ENCODE measurements around the gene IGSF5. TPM values are rescaled to one million over a fixed set of nuclear protein-coding genes. Genes with fewer than 3 reads are reported as not detected.

IGSF5 gene
- total RNA-seq, 4 donors from 2014 or later: not detected

DNA sequence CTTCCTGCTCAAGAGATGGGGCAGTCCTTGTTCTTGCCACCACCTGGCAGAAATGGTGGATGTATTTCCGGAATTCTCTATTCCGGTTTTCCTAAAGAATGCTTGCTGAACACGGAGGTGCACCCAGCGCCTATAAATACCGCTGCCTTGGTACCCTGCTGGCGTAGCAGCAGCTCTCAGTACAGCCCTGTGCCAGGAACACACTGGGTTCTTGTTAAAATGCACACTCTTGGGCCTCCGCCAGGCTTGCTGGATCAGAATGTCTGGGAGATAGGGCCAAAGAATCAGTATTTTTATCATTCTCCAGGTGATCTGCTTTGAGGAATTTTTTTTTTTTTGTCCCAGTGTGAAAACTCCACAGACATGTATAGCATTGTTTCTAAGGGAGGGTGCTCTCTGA lies 54.2 kb downstream of the IGSF5 start:
- no peak for TF ChIP-seq CTCF (IDR thresholded peaks at IDR 0.05 in 4 of 5, conservative IDR thresholded peaks at IDR 0.05 in 1 of 5)
- no peak for DNase-seq
- ATAC-seq: no peak
- no peaks in the 10 kb centered on the region for H3K4me1 ChIP-seq
- no peaks in the 10 kb centered on the region for H3K9me3 ChIP-seq
- H3K4me3 ChIP-seq: no peak overlapping the region
- H3K36me3 ChIP-seq: no peaks in the 10 kb centered on the region
- H3K27ac ChIP-seq: no peak overlapping the region
- in situ Hi-C loops (cut with MboI; ENCODE audit: low sequenced_read_pairs in 4 of 4) (no loop called here), intact Hi-C loops (cut with DNase I; ENCODE audit: low total_unique reads) (no loop called here)
- no peaks in the 10 kb centered on the region for H3K27me3 ChIP-seq

DNA sequence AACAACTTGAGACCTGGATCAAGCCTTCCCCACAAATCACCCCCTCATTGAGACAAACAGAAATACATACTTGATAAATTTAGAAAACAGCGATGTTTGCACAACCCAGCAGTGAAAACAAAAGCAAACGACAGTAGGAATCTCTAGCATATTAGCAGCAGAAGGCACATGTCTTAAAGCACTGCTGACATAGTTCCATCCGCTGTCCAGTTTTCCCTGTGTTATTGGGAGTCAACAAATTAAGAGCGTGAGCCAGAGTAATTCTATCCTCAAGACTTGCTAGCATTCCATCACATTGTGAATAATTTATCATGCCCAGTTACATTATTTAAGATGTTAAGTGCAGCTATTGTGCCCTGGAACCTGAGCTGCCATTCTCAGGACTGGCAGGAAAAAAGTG lies 55.3 kb downstream of the IGSF5 start:
- in situ Hi-C loops (cut with MboI; ENCODE audit: low sequenced_read_pairs in 4 of 4) (no loop called here), intact Hi-C loops (cut with DNase I; ENCODE audit: low total_unique reads) (no loop called here)
- DNase-seq: no peak
- Histone ChIP-seq H3K4me1 (no peaks in the 10 kb centered on the region), H3K4me3 (no peak overlapping the region), H3K9me3 (no peaks in the 10 kb centered on the region), H3K27me3 (no peaks in the 10 kb centered on the region), H3K36me3 (no peaks in the 10 kb centered on the region), H3K27ac (no peak overlapping the region)
- no peak for ATAC-seq
- TF ChIP-seq POLR2A (IDR thresholded peaks at IDR 0.05): no peak
- TF ChIP-seq CTCF (IDR thresholded peaks at IDR 0.05 in 4 of 5, conservative IDR thresholded peaks at IDR 0.05 in 1 of 5): no peak

GRCh38 chr21:39802217-39802616 lies 57.2 kb downstream of the IGSF5 start:
- Histone ChIP-seq H3K4me1 (no peaks in the 10 kb centered on the region), H3K27me3 (no peaks in the 10 kb centered on the region), H3K36me3 (no peaks in the 10 kb centered on the region), H3K4me3 (no peak overlapping the region), H3K27ac (no peak overlapping the region), H3K9me3 (no peaks in the 10 kb centered on the region)
- ATAC-seq: no peak
- TF ChIP-seq CTCF (IDR thresholded peaks at IDR 0.05 in 4 of 5, conservative IDR thresholded peaks at IDR 0.05 in 1 of 5) (no peak), POLR2A (IDR thresholded peaks at IDR 0.05) (no peak)
- no peak for DNase-seq
- intact Hi-C loops (cut with DNase I; ENCODE audit: low total_unique reads) (no loop called here), in situ Hi-C loops (cut with MboI; ENCODE audit: low sequenced_read_pairs in 4 of 4) (no loop called here)

- ATAC-seq (no peak), DNase-seq (no peak)
- Histone ChIP-seq H3K4me1 (no peaks in the 10 kb centered on the region), H3K27me3 (no peaks in the 10 kb centered on the region), H3K4me3 (no peak overlapping the region), H3K36me3 (no peaks in the 10 kb centered on the region), H3K9me3 (no peaks in the 10 kb centered on the region), H3K27ac (no peak overlapping the region)
- in situ Hi-C loops (cut with MboI; ENCODE audit: low sequenced_read_pairs in 4 of 4): no loop called here
- intact Hi-C loops (cut with DNase I; ENCODE audit: low total_unique reads): no loop called here
- TF ChIP-seq POLR2A (IDR thresholded peaks at IDR 0.05) (no peak), CTCF (IDR thresholded peaks at IDR 0.05 in 4 of 5, conservative IDR thresholded peaks at IDR 0.05 in 1 of 5) (no peak)
These were observed 58.4 kb downstream of the IGSF5 start for GRCh38 chr21:39803393-39803792.

- no peaks in the 10 kb centered on the region for H3K9me3 ChIP-seq
- no peak overlapping the region for H3K4me3 ChIP-seq
- no peaks in the 10 kb centered on the region for H3K4me1 ChIP-seq
- DNase-seq (no peak), ATAC-seq (no peak)
- no peaks in the 10 kb centered on the region for H3K36me3 ChIP-seq
- H3K27me3 ChIP-seq: no peaks in the 10 kb centered on the region
- in situ Hi-C loops (cut with MboI; ENCODE audit: low sequenced_read_pairs in 4 of 4) (no loop called here), intact Hi-C loops (cut with DNase I; ENCODE audit: low total_unique reads) (no loop called here)
- TF ChIP-seq POLR2A (IDR thresholded peaks at IDR 0.05): no peak
- TF ChIP-seq CTCF (IDR thresholded peaks at IDR 0.05 in 4 of 5, conservative IDR thresholded peaks at IDR 0.05 in 1 of 5): no peak
- H3K27ac ChIP-seq: no peak overlapping the region
These were observed 59.3 kb downstream of the IGSF5 start for GRCh38 chr21:39804240-39804639.
